HepG2 (cell line): ENCODE results near the gene RRBP1. TPM values are rescaled to one million over a fixed set of nuclear protein-coding genes. Genes with fewer than 3 reads are reported as not detected.
A peak's percentile ranks its signal among the peaks of the same experiment; 100 is the strongest.

ENCODE experiments used
- ATAC-seq: fragments of 200-7000 bp; cut with Tn5 transposase; 3 replicates; pipeline ENCODE4 v1.9.1; 2020; ENCODE audit warnings: mild to moderate bottlenecking, moderate library complexity
- BruUV-seq: library from RNA; stranded (reverse); fragments of 400-500 nt; replicated peaks from 2 replicates; lab custom pipeline; 2021; lab: Mats Ljungman, UMichigan
- CTCF ChIA-PET: fragments of 300-600 bp; formaldehyde crosslinking; extraction: SDS; loops from one replicate; lab custom pipeline; 2021; ENCODE audit warnings: low total read pairs, inconsistent platforms, low intra/inter-chr PET ratio; lab: Yijun Ruan, JAX
- POLR2A ChIA-PET: fragments of 350-600 bp; sonication (Branson Sonifier 250); formaldehyde crosslinking; loops from one replicate; lab custom pipeline; 2020; ENCODE audit warnings: antibody characterized with exemption, inconsistent platforms; lab: Yijun Ruan, JAX
- DNase-seq: peaks from one replicate; pipeline ENCODE4 v3.0.0-alpha.2; 2015; ENCODE audit warnings: low spot score
- FAIRE-seq: peaks from 3 replicates; lab custom pipeline; 2011; peaks lifted over from hg19 to GRCh38; lab: Jason Lieb, UNC
- H2AFZ ChIP-seq: one replicate; pipeline ENCODE4 v1.6.1; 2011; ENCODE audit warnings: low read length, inconsistent platforms
- H3K27ac ChIP-seq: fragments of 300-600 bp; 3 replicates; pipeline ENCODE4 v1.8.0; 2011; ENCODE audit warnings: mixed run types, mild to moderate bottlenecking, mixed read lengths, low read length, inconsistent platforms; ENCODE audit not compliant: insufficient read depth; ENCODE audit errors: extremely low read length
- H3K27me3 ChIP-seq, 2 experiments: fragments of 200-600 bp in 1 of 2; 2 replicates in 1 of 2; 3 replicates in 1 of 2; pipeline versions ENCODE4 v1.6.0 to v1.8.0; 2011; ENCODE audit warnings: low read length in 2 of 2, mild to moderate bottlenecking in 2 of 2, moderate library complexity in 2 of 2, inconsistent platforms in 1 of 2; ENCODE audit not compliant: insufficient read depth in 2 of 2, control insufficient read depth in 1 of 2
- H3K36me3 ChIP-seq, 2 experiments: fragments of 200-600 bp in 1 of 2; replicated peaks in 1 of 2; 2 replicates in 1 of 2; 3 replicates in 1 of 2; pipeline versions ENCODE4 v1.5.1 to v1.8.0; 2011; ENCODE audit warnings: low read length in 2 of 2, inconsistent platforms in 1 of 2; ENCODE audit not compliant: insufficient read depth in 2 of 2, control insufficient read depth in 1 of 2
- H3K4me1 ChIP-seq: 2 replicates; pipeline ENCODE4 v1.5.1; 2012; ENCODE audit warnings: low read length, inconsistent platforms; ENCODE audit not compliant: insufficient read depth
- H3K4me2 ChIP-seq: 2 replicates; pipeline ENCODE4 v1.6.0; 2011; ENCODE audit warnings: low read depth, low read length, inconsistent platforms
- H3K4me3 ChIP-seq, 3 experiments: fragments of 200-600 bp in 1 of 3; sonication (generic), shearing (Covaris generic) in 1 of 3; replicated peaks in 1 of 3; 2 replicates each; pipeline ENCODE4 v1.5.1; 2011 to 2016; ENCODE audit warnings: low read length in 3 of 3, inconsistent platforms in 2 of 3, low read depth in 2 of 3, mild to moderate bottlenecking in 2 of 3, control low read depth in 1 of 3, mixed read lengths in 1 of 3; ENCODE audit not compliant: insufficient read depth in 1 of 3
- H3K79me2 ChIP-seq: one replicate; pipeline ENCODE4 v1.6.1; 2011; ENCODE audit warnings: low read length, inconsistent platforms; ENCODE audit not compliant: insufficient read depth
- H3K9ac ChIP-seq: 2 replicates; pipeline ENCODE4 v1.6.0; 2011; ENCODE audit warnings: mild to moderate bottlenecking, low read depth, low read length, inconsistent platforms; ENCODE audit not compliant: insufficient read depth
- H3K9me3 ChIP-seq: 2 replicates; pipeline ENCODE4 v1.5.1; 2012; ENCODE audit warnings: mild to moderate bottlenecking, low read length
- H4K20me1 ChIP-seq: 2 replicates; pipeline ENCODE4 v1.6.0; 2011; ENCODE audit warnings: inconsistent platforms, mild to moderate bottlenecking, low read length, moderate library complexity; ENCODE audit not compliant: insufficient read depth
- KMT2B ChIP-seq: IDR thresholded peaks from 2 replicates; pipeline ENCODE4 v1.6.1; 2016; ENCODE audit warnings: missing genetic modification reagents, missing compliant biosample characterization
- RBM22 ChIP-seq: fragments of 200-400 bp; formaldehyde crosslinking; optimal IDR thresholded peaks from 2 replicates; pipeline ENCODE3; 2017; ENCODE audit warnings: mild to moderate bottlenecking, low read length, moderate library complexity
- RFX1 ChIP-seq: fragments of 450-650 bp; IDR thresholded peaks from 2 replicates; pipeline ENCODE4 v1.6.1; 2017
- ZBTB20 ChIP-seq: sonication (generic); formaldehyde crosslinking; IDR thresholded peaks from 2 replicates; pipeline ENCODE4 v1.8.1; 2023; ENCODE audit warnings: missing genetic modification reagents, low read depth, mild to moderate bottlenecking, borderline replicate concordance
- ZNF326 ChIP-seq: sonication (generic); formaldehyde crosslinking; IDR thresholded peaks from 2 replicates; pipeline ENCODE4 v1.4.0; 2020; ENCODE audit warnings: missing genetic modification reagents, borderline replicate concordance
- ZNF547 ChIP-seq: sonication (generic); formaldehyde crosslinking; IDR thresholded peaks from 2 replicates; pipeline ENCODE4 v1.5.1; 2020; ENCODE audit warnings: mild to moderate bottlenecking, missing genetic modification reagents
- WGBS: methylation state at CpG from one replicate; pipeline ENCODE4 v1.1.6; 2017; ENCODE audit warnings: low lambda C conversion rate; 5-methylcytosine and 5-hydroxymethylcytosine counted together
- in situ Hi-C: cut with HindIII; loops from 2 replicates; pipeline ENCODE4 v1.10.0; 2017; ENCODE audit warnings: low pct_unique_long_range_greater_than_20kb; ENCODE audit not compliant: extremely low pct_ligation_motif_present
- intact Hi-C: fragments of 100-400 bp; cut with micrococcal nuclease; formaldehyde crosslinking; loops from one replicate; pipeline ENCODE4 v1.10.0; 2022; ENCODE audit not compliant: unreplicated experiment
- polyA plus RNA-seq, 8 experiments: library from polyadenylated mRNA; depleted of rRNA in 3 of 8; stranded (reverse) in 7 of 8; unstranded in 1 of 8; fragments of >200 nt; fragmentation: Illumina TruSeq in 4 of 8; extraction: Trizol in 4 of 8; gene quantifications; 2 replicates each; pipeline versions ENCODE4 v1.2.1 to v1.2.3, GENCODE V29; 2011 to 2016; ENCODE audit warnings: low read depth in 4 of 8, missing spikeins in 1 of 8, mixed read lengths in 1 of 8; ENCODE audit not compliant: insufficient read depth in 1 of 8
- total RNA-seq, 5 experiments: library from RNA; depleted of rRNA; stranded (reverse); fragments of >200 nt; fragmentation: Illumina TruSeq; extraction: Trizol; gene quantifications; 2 replicates each; pipeline ENCODE4 v1.2.3, GENCODE V29; 2016; ENCODE audit warnings: low read depth in 1 of 5
- TF ChIP-seq, protein P1 (sequence below), 2 experiments: fragments of 450-650 bp in 1 of 2; sonication (generic) in 1 of 2; formaldehyde crosslinking in 1 of 2; IDR thresholded peaks; 2 replicates each; pipeline versions ENCODE4 v1.6.1 to v1.8.0; 2016 to 2022; ENCODE audit warnings: antibody characterized with exemption in 1 of 2, mild to moderate bottlenecking in 1 of 2, missing genetic modification reagents in 1 of 2

Gene RRBP1
- total and polyA plus RNA-seq, 2 of the 13 experiments (the other 11 are each of a cell fraction or from before 2014, with no cell fraction given) = 150 to 222 TPM

- Histone ChIP-seq H3K36me3 (peaks cover 58 to 81% of the 10 kb centered on the region in 2 experiments), H3K9ac (no peak overlapping the region), H4K20me1 (peaks cover 94% of the 10 kb centered on the region), H3K79me2 (peaks cover 73% of the 10 kb centered on the region), H3K9me3 (no peaks in the 10 kb centered on the region), H3K27me3 (no peaks in the 10 kb centered on the region), H3K27ac (no peak overlapping the region), H3K4me1 (peaks cover 32% of the 10 kb centered on the region), H2AFZ (no peak overlapping the region), H3K4me2 (no peak overlapping the region), H3K4me3 (no peak overlapping the region)
- in situ Hi-C loops = no loop called here
- CTCF ChIA-PET = no interaction called here
- WGBS = 97% methylated on average over 10 of the region's 10 CpGs
- no TSS peak for BruUV-seq
- TF ChIP-seq, protein P1, sequence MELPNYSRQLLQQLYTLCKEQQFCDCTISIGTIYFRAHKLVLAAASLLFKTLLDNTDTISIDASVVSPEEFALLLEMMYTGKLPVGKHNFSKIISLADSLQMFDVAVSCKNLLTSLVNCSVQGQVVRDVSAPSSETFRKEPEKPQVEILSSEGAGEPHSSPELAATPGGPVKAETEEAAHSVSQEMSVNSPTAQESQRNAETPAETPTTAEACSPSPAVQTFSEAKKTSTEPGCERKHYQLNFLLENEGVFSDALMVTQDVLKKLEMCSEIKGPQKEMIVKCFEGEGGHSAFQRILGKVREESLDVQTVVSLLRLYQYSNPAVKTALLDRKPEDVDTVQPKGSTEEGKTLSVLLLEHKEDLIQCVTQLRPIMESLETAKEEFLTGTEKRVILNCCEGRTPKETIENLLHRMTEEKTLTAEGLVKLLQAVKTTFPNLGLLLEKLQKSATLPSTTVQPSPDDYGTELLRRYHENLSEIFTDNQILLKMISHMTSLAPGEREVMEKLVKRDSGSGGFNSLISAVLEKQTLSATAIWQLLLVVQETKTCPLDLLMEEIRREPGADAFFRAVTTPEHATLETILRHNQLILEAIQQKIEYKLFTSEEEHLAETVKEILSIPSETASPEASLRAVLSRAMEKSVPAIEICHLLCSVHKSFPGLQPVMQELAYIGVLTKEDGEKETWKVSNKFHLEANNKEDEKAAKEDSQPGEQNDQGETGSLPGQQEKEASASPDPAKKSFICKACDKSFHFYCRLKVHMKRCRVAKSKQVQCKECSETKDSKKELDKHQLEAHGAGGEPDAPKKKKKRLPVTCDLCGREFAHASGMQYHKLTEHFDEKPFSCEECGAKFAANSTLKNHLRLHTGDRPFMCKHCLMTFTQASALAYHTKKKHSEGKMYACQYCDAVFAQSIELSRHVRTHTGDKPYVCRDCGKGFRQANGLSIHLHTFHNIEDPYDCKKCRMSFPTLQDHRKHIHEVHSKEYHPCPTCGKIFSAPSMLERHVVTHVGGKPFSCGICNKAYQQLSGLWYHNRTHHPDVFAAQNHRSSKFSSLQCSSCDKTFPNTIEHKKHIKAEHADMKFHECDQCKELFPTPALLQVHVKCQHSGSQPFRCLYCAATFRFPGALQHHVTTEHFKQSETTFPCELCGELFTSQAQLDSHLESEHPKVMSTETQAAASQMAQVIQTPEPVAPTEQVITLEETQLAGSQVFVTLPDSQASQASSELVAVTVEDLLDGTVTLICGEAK (IDR thresholded peaks at IDR 0.05) = no peak
- TF ChIP-seq, protein P1 (CRISPR knock-in tag; IDR thresholded peaks at IDR 0.05) = peak; percentile 32; the same call in 1 of the 2 replicates
- TF ChIP-seq ZNF547 (CRISPR knock-in tag) = peak; percentile 20; the same call in 1 of the 2 replicates
- TF ChIP-seq KMT2B = no peak
- TF ChIP-seq RFX1 = peak; percentile 38; the same call in 1 of the 2 replicates
- no peak for TF ChIP-seq ZBTB20 (CRISPR knock-in tag)
- no peak for TF ChIP-seq ZNF326 (CRISPR knock-in tag)
- TF ChIP-seq RBM22 = peak; percentile 49
- POLR2A ChIA-PET = interaction anchor here (1.2 kb wide), 1 partner anchor 74 kb away, joined by 3 read pairs; the partner anchor contains the start of gene DSTN
- FAIRE-seq = no peak
- DNase-seq = no peak
- no peak for ATAC-seq
- intact Hi-C loops = no loop called here
These were observed 38.4 kb downstream of the RRBP1 start for GRCh38 chr20:17643531-17644188.
